Left ventricle myocardium inferior (tissue), 1 donor: Measurements from ENCODE around the gene CPA1. TPM values are rescaled to one million over a fixed set of nuclear protein-coding genes. Genes with fewer than 3 reads are reported as not detected.
A peak's percentile ranks its signal among the peaks of the same experiment; 100 is the strongest.

Experiments
- DNase-seq: peaks from one replicate; pipeline ENCODE4 v3.0.0-alpha.2; 2020
- H3K27ac ChIP-seq: fragments of 200-600 bp; replicated peaks from 2 replicates; pipeline ENCODE4 v1.8.0; 2021
- H3K27me3 ChIP-seq: fragments of 200-600 bp; 2 replicates; pipeline ENCODE4 v1.8.0; 2021; ENCODE audit warnings: low read depth
- H3K36me3 ChIP-seq: fragments of 200-600 bp; 2 replicates; pipeline ENCODE4 v1.8.0; 2021
- H3K4me1 ChIP-seq: fragments of 200-600 bp; 2 replicates; pipeline ENCODE4 v1.8.0; 2021
- H3K4me3 ChIP-seq: fragments of 200-600 bp; 2 replicates; pipeline ENCODE4 v1.8.0; 2021; ENCODE audit warnings: mild to moderate bottlenecking, moderate library complexity
- H3K9me3 ChIP-seq: fragments of 200-600 bp; replicated peaks from 2 replicates; pipeline ENCODE4 v1.8.0; 2021
- CTCF ChIP-seq: fragments of 200-600 bp; IDR thresholded peaks from 2 replicates; pipeline ENCODE4 v1.8.0; 2021; ENCODE audit warnings: antibody characterized with exemption, mild to moderate bottlenecking, borderline replicate concordance
- intact Hi-C: fragments of 100-400 bp; cut with micrococcal nuclease; formaldehyde crosslinking; loops from one replicate; pipeline ENCODE4 v1.11.0; 2022
- total RNA-seq: library from RNA; stranded (reverse); fragmentation: NEBNext Ultra II Directional; extraction: Animal tissue kit (Norgen Biotek cat#: 25700); gene quantifications from one replicate; pipeline ENCODE4 v1.2.1, GENCODE V29; 2021
- donor health status: DM: no; HTN: yes; CAD: no; lungs with severe emphysema.

Gene CPA1
- total RNA-seq, 1 donor from 2014 or later, result not detected

GRCh38 chr7:130390486-130390885 is 10.2 kb downstream of the CPA1 start:
- DNase-seq, result no peak
- no peaks in the 10 kb centered on the region for H3K27me3 ChIP-seq
- H3K9me3 ChIP-seq, result peaks cover 10% of the 10 kb centered on the region
- peaks cover 10% of the 10 kb centered on the region for H3K4me1 ChIP-seq
- intact Hi-C loops, result no loop called here
- no peak overlapping the region for H3K4me3 ChIP-seq
- no peak for TF ChIP-seq CTCF
- H3K27ac ChIP-seq, result no peak overlapping the region
- H3K36me3 ChIP-seq, result no peaks in the 10 kb centered on the region

- Histone ChIP-seq H3K4me1 (peaks cover 10% of the 10 kb centered on the region), H3K27me3 (no peaks in the 10 kb centered on the region), H3K27ac (peak overlapping the region; percentile 47), H3K4me3 (no peak overlapping the region), H3K9me3 (peaks cover 9% of the 10 kb centered on the region), H3K36me3 (peaks cover 7% of the 10 kb centered on the region)
- no peak for DNase-seq
- intact Hi-C loops, result no loop called here
- no peak for TF ChIP-seq CTCF
Observed at GRCh38 chr7:130393101-130393561, 12.8 kb downstream of the CPA1 start.

- no peak overlapping the region for H3K27ac ChIP-seq
- H3K4me1 ChIP-seq, result peaks cover 10% of the 10 kb centered on the region
- TF ChIP-seq CTCF, result no peak
- peaks cover 13% of the 10 kb centered on the region for H3K36me3 ChIP-seq
- intact Hi-C loops, result no loop called here
- peaks cover under 1% of the 10 kb centered on the region for H3K9me3 ChIP-seq
- H3K27me3 ChIP-seq, result no peaks in the 10 kb centered on the region
- DNase-seq, result no peak
- H3K4me3 ChIP-seq, result no peak overlapping the region
Observed at GRCh38 chr7:130393841-130394411, 13.6 kb downstream of the CPA1 start.

GRCh38 chr7:130394421-130395195 is 14.3 kb downstream of the CPA1 start:
- intact Hi-C loops, result no loop called here
- DNase-seq, result no peak
- Histone ChIP-seq H3K27ac (no peak overlapping the region), H3K4me1 (peaks cover 10% of the 10 kb centered on the region), H3K9me3 (no peaks in the 10 kb centered on the region), H3K36me3 (peaks cover 18% of the 10 kb centered on the region), H3K27me3 (no peaks in the 10 kb centered on the region), H3K4me3 (no peak overlapping the region)
- no peak for TF ChIP-seq CTCF

- Histone ChIP-seq H3K9me3 (no peaks in the 10 kb centered on the region), H3K36me3 (peaks cover 18% of the 10 kb centered on the region), H3K27ac (no peak overlapping the region), H3K4me3 (no peak overlapping the region), H3K4me1 (peaks cover 10% of the 10 kb centered on the region), H3K27me3 (no peaks in the 10 kb centered on the region)
- DNase-seq, result no peak
- TF ChIP-seq CTCF, result no peak
- intact Hi-C loops, result no loop called here
Observed at GRCh38 chr7:130395421-130395820, 15.1 kb downstream of the CPA1 start.
